ENCODE data around the gene MGAT4A. TPM values are rescaled to one million over a fixed set of nuclear protein-coding genes. Genes with fewer than 3 reads are reported as not detected.
A peak's percentile ranks its signal among the peaks of the same experiment; 100 is the strongest.

Gene MGAT4A
- polyA plus RNA-seq (2013, experiment 1 of 2; ENCODE audit: insufficient read length) = 0.13 TPM
- polyA plus RNA-seq (2013, experiment 2 of 2; ENCODE audit: insufficient read length) = 0.38 TPM

GRCh38 chr2:98731041-98731893 lies at the start of gene MGAT4A:
Gene MGAT4A (minus strand): TSS chr2:98731132. CDS start chr2:98726332, 4,800 bp downstream.
- peak; percentile 43 for DNase-seq

- DNase-seq = no peak
These were observed 48.0 kb upstream of the MGAT4A start for GRCh38 chr2:98778741-98779483.

- no peak for DNase-seq
These were observed 47.2 kb upstream of the MGAT4A start for GRCh38 chr2:98778151-98778550.

DNA sequence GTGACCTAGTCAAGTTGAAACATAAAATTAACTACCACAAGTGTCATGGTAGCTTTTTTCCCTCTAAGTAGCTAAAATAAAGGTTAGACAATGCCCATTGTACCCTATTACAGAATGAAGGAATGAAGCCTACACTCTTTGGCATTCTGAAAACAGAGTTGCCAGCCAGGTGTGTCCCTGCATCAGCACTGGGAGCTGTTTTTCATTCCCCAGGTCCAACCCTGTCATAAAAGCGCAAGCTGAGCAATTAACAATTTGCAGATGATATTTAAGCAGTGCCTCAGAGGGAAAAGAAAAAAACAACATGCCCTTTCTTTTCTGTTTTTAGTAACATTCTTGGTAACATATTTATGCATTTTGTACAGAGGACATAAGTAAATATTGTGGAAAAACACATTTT lies 46.8 kb upstream of the MGAT4A start:
- no peak for DNase-seq

- DNase-seq = no peak
These were observed 46.1 kb upstream of the MGAT4A start for GRCh38 chr2:98777076-98777475.

DNA sequence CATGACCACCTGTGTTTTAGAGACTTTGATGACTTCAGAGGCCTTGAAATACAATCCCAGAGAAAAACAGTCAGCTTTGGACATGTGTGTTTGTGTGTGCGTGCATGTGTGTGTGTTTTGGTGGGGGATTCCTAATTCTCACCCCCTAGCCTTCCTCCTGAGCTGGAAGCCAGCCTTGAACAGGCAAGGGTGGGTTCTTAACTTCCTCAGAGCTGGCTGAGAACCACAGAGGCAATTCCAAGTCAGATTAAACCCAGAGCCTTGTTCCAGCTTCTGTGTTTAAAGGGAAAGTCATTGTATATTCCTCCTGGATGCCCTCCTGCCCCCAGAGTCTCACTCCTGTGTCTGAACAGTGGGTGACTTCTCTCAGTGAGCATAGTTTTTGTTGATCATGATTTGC lies 45.2 kb upstream of the MGAT4A start:
- DNase-seq = no peak

GRCh38 chr2:98775146-98775986 lies 44.4 kb upstream of the MGAT4A start:
- DNase-seq = no peak

DNA sequence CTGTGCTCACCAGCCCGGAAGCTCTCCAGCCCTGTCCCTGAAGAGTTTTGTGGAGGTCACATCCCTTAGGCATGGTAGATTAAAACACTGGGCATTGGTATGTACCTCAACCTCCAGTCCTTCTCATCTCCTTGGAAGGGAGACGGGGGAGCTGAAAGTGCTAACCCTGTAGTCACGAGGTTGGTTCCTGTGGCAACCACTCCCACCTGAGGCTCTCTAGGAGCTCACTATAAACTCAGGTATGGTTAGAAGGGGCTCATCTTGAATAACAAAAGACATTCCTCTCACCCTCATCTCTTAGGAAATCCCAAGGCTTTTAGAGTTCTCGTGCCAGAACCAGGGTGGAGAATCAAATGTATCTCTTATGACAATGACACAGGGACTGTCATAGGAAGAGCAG lies 43.0 kb upstream of the MGAT4A start:
- DNase-seq = no peak

- no peak for DNase-seq
These were observed 42.2 kb upstream of the MGAT4A start for GRCh38 chr2:98773169-98773568.

DNA sequence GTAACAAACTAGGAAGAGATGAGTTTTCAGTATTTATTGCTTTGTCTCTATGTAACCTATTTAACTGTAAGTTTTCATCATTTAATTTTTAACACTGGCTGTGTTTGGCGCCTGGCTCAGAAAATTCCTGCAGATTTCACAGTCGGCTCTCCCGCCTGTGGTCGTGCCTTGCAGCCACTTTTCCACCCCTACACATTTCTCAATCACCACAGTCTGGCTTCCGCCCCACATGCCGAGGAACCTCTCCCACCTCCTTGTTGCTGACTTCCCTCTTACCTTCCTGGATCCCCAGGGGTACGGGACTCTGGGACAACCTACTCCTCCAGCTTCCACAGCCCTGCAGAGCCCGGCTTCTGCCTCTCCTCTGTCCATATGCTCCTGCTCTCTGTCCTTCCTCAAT lies 41.6 kb upstream of the MGAT4A start:
- DNase-seq = no peak

- peak; percentile 29 for DNase-seq
These were observed 41.0 kb upstream of the MGAT4A start for GRCh38 chr2:98771721-98772524.

- DNase-seq = no peak
These were observed 40.3 kb upstream of the MGAT4A start for GRCh38 chr2:98771264-98771663.

DNA sequence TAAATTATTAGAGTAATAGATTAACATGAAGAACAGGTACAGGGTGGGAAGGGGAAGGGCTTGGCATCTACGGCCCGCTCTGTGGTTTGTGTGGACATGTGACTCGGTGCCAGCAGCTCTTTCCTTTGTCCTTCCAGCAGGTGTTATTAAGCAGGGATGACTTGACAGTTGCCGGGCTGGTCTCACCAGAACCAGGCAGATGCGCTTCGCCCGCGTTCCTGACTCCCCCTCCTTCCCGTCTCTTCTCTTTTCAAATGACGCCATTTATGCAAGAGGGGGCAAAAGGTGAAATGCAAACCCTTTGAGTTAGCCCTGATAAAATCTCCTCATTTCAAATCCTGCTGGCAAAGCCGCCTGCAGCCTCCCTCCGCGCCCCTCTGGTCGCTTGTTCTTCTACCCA lies 38.9 kb upstream of the MGAT4A start:
- no peak for DNase-seq

GRCh38 chr2:98769114-98769476 lies 38.2 kb upstream of the MGAT4A start:
- DNase-seq = no peak

DNA sequence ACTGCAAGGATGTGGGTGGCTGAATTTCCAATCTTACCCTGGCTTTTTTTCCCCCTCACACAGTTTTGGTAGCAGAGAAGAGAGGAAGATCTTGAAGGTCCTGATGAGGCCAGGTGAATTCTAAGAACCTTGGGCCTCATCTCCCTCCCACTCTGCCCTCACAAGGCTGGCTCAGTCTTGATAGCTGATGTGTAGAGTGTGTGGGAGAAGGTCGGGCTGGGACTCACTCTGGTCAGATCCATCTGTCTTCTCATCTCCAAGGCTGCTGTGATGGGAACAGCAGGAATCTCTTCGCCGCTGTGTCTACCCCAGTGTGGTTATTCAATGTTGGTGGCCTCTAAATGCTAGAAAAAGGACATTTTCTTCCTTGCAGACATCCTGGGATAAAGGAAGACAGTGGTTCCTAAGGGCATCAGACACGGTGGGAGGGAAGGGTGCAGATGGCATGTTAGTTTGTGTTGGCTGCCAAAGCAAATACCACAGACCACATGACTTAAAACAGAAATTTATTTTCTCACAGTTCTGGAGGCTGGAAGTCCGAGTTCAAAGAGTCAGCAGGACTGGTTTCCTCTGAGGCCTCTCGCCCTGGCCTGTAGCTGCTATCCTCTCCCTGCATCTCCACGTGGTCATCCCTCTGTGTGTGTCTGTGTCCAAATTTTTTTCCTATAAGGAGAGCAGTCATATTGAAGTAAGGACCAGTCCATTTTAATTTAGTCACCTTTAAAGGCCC lies 37.6 kb upstream of the MGAT4A start:
- peak; percentile 12 for DNase-seq

DNA sequence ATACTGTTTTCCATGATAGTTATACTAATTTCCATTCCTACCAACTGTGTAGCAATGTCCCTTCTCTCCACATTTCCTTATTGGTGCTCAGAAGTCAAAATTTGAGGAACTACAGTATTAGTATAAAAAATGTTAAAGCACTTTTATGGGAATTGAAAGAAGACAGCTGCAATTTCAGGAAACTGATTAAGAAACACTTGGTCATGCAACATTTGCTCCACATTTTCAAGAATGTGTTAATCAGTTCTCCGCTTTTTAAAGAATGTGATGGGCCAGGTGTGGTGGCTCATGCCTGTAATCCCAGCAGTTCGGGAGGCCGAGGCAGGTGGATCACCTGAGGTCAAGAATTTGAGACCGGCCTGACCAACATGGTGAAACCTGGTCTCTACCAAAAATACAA lies 33.6 kb upstream of the MGAT4A start:
- no peak for DNase-seq

- DNase-seq = no peak
These were observed 32.4 kb upstream of the MGAT4A start for GRCh38 chr2:98763209-98763951.

- DNase-seq = no peak
These were observed 31.0 kb upstream of the MGAT4A start for GRCh38 chr2:98761909-98762308.

DNA sequence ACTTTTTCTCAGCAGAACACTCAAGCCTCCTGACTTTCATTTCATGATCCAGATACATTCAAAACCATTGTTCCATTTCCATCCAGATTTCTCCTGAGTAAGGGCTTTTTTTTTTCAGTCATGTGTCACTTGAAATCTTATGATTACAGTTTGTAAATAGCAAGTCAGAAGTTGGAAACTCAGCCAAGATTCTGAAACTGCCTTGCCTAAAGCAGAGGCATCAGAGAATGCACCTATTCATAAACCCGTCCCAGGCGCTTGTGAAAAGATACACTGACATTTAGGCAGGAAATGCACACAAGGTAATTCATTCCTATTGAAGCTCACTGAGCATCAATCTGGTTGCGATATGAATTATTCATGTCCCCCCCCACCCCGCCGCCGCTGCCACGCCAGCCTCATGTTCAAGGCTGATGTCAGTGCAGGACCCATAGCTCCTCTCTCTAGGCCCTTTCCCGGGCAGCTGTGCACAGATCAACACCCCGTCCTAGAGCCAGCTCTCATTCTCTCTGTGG lies 30.4 kb upstream of the MGAT4A start:
- DNase-seq = no peak
